Pancreas (tissue), 10 donors: ENCODE results near the gene IP6K1. TPM values are rescaled to one million over a fixed set of nuclear protein-coding genes. Genes with fewer than 3 reads are reported as not detected.

Source experiments
- ATAC-seq, 4 donors: fragments of 200-7000 bp; cut with Tn5 transposase; one replicate each; pipeline versions ENCODE4 v1.8.0 to v1.9.1; 2020; ENCODE audit warnings: mild to moderate bottlenecking in 4 of 4, moderate library complexity in 4 of 4
- DNase-seq, 6 donors: peaks; one replicate each; pipeline ENCODE4 v3.0.0-alpha.2; 2020
- FAIRE-seq: peaks from 2 replicates; lab custom pipeline; 2012; peaks lifted over from hg19 to GRCh38; lab: Jason Lieb, UNC
- H3K27ac ChIP-seq, 4 donors: fragments of 200-600 bp; sonication (generic); 1 replicate in 3 of 4; 2 replicates in 1 of 4; pipeline versions ENCODE4 v1.5.0 to v1.8.0; 2020
- H3K27me3 ChIP-seq, 4 donors: fragments of 200-600 bp; one replicate each; pipeline ENCODE4 v1.8.0; 2021
- H3K36me3 ChIP-seq, 3 donors: fragments of 200-600 bp; sonication (generic) in 1 of 3; one replicate each; pipeline versions ENCODE4 v1.5.0 to v1.8.0; 2020 to 2021
- H3K4me1 ChIP-seq, 3 donors: fragments of 200-600 bp; one replicate each; pipeline ENCODE4 v1.8.0; 2021
- H3K4me3 ChIP-seq, 4 donors: fragments of 200-600 bp; sonication (generic) in 2 of 4; one replicate each; pipeline versions ENCODE4 v1.5.0 to v1.8.0; 2020 to 2021
- H3K9me3 ChIP-seq, 4 donors: fragments of 200-600 bp; one replicate each; pipeline ENCODE4 v1.8.0; 2021
- WGBS, 2 donors: extraction: QIAGEN DNeasy Blood & Tissue Kit; methylation state at CpG; one replicate each; pipeline ENCODE4 v1.1.7; 2013; 5-methylcytosine and 5-hydroxymethylcytosine counted together
- intact Hi-C, 3 donors: fragments of 100-400 bp; cut with DNase I; formaldehyde crosslinking; loops; one replicate each; pipeline versions ENCODE4 v1.11.1 to v1.14.2; 2022
- polyA plus RNA-seq, 2 donors: library from polyadenylated mRNA; stranded (reverse); fragments of 200-250 nt; gene quantifications; one replicate each; pipeline ENCODE4 v1.2.3, GENCODE V29; 2013
- total RNA-seq, 6 donors: library from RNA; stranded (reverse); fragmentation: NEBNext Ultra II Directional in 4 of 6; extraction: Animal tissue kit (Norgen Biotek cat#: 25700) in 4 of 6; gene quantifications; one replicate each; pipeline versions ENCODE4 v1.2.1 to v1.2.4, GENCODE V29; 2021 to 2023
- TF ChIP-seq, protein P1 (sequence below), 4 donors: fragments of 200-600 bp; sonication (generic) in 3 of 4; IDR thresholded peaks; one replicate each; pipeline versions ENCODE4 v1.5.0 to v1.8.0; 2021; ENCODE audit warnings: antibody characterized with exemption in 4 of 4
- donor health status: healthy with polysubstance abuse.
- donor health status: DM: no; HTN: no; CAD: no; lungs with moderate emphysema.
- donor health status: DM: no; HTN: no; CAD: no.
- donor health status: control.
- donor health status: control.
- donor health status: Bipolar disorder and iron deficiency.
- donor health status: DM: yes; HTN: yes; CAD: no.
- donor health status: DM: no; HTN: no; CAD: no.
- donor health status: DM: no; HTN: no; CAD: no.
- donor health status: DM: yes; HTN: yes; CAD: no.

The IP6K1 gene
- total and polyA plus RNA-seq, 8 donors = 11.2 to 28.5 (median 15.2) TPM

DNA sequence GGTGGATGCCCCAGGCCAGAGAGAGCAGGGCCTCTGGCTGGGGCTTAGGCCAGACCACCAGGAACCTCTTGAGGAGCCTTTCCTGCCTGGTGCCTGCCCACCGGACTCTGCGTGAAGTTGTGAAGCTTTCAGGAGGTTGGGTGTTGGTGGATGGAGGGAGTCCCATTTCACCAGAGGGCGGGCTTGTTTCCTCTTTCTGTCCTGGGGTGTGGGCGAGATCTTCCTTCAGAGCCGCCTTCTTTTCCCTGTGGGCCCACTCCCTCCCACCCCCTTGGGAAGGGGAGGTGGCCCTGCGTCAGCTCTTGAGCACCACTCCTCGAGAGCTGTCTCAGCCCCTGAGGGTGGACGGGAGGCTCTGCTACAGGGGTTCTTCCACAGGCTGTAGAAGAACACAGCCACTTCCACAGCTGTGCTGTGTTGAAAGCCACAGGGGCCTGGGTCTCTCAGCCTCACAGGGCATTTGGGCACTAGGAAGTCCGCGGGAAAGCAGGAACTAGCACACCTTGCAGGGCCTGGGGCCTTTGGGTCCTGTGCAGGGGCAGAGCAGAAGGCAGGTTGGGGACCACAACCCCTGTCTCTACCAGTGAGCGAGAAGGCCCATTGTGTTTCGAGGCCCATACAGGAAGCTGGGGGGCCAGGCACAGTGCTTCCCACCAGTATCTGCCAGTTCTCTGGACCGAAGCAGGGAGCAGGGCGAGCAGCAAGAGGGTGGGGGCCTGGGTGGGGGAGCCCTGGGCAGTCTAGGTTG is 69.0 kb downstream of the IP6K1 start:
- WGBS, 2 donors = 97% methylated on average over 12 to 14 of the region's 14 CpGs
- ATAC-seq (no peak), DNase-seq (peak in 2 of 6 donors; percentile 39 to 73), FAIRE-seq (no peak)
- intact Hi-C loops = no loop called here
- Histone ChIP-seq H3K4me3 (no peak overlapping the region), H3K27ac (no peak overlapping the region), H3K36me3 (peaks cover 0 to 9% (median 5%) of the 10 kb centered on the region in 3 donors), H3K27me3 (no peaks in the 10 kb centered on the region), H3K9me3 (no peaks in the 10 kb centered on the region), H3K4me1 (peaks cover 0 to 7% (median 0%) of the 10 kb centered on the region in 3 donors)
- TF ChIP-seq, protein P1, sequence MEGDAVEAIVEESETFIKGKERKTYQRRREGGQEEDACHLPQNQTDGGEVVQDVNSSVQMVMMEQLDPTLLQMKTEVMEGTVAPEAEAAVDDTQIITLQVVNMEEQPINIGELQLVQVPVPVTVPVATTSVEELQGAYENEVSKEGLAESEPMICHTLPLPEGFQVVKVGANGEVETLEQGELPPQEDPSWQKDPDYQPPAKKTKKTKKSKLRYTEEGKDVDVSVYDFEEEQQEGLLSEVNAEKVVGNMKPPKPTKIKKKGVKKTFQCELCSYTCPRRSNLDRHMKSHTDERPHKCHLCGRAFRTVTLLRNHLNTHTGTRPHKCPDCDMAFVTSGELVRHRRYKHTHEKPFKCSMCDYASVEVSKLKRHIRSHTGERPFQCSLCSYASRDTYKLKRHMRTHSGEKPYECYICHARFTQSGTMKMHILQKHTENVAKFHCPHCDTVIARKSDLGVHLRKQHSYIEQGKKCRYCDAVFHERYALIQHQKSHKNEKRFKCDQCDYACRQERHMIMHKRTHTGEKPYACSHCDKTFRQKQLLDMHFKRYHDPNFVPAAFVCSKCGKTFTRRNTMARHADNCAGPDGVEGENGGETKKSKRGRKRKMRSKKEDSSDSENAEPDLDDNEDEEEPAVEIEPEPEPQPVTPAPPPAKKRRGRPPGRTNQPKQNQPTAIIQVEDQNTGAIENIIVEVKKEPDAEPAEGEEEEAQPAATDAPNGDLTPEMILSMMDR (IDR thresholded peaks at IDR 0.05) = no peak

DNA sequence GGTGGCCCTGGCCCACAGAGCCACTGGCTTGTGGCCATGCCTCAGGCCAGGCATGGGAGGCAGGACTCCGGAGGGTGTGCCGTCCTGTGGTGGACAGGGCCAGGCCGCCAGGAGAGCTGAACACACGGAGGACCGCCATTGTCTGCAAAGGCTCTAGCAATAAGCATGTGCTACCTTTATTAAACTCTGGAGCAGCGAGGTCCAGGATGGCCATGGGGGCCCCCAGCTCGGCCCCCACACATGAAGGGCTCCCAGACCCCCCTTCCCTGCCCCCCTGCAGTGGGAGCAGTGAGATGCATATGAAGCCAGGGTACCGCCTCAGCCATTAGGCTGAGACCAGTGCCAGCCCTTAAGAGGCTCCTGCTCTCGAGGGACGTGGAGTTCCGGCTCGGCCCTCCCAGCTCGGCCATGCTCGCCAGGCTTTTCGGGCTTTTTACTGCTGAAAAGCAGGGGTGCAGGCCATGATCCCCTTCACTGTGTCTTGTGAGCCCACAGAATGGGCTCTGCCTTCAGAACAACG is 69.6 kb downstream of the IP6K1 start:
- H3K4me1 ChIP-seq = peaks cover 0 to 4% (median 0%) of the 10 kb centered on the region in 3 donors
- FAIRE-seq = no peak
- H3K27ac ChIP-seq = no peak overlapping the region
- ATAC-seq = no peak
- H3K9me3 ChIP-seq = no peaks in the 10 kb centered on the region
- peak in 1 of 6 donors; percentile 72 for DNase-seq
- intact Hi-C loops = no loop called here
- no peak overlapping the region for H3K4me3 ChIP-seq
- no peaks in the 10 kb centered on the region for H3K27me3 ChIP-seq
- peaks cover 0 to 5% (median 2%) of the 10 kb centered on the region in 3 donors for H3K36me3 ChIP-seq
- whole genome bisulfite sequencing, 2 donors = 93 to 97% methylated on average over 16 of the region's 16 CpGs
- TF ChIP-seq, protein P1 (IDR thresholded peaks at IDR 0.05) = no peak

DNA sequence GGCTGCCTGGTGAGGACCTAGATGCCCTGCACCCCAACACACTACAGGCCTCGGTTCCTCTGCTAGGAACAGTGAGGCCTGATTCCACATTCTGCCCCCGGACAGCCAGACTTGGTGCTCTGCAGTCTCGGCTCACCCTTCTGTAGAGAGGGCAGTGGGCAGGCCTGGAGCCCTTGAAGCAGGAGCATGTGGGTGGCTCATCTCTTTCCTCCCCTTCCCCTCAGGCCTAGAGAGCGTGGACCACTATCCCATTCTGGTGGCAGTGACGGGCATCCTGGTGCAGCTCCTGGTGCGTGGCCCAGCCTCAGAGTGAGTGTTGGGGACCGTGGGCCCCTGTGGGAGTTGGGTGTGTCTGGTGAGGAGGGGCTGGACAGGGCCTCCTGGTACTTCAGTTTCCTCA is 70.2 kb downstream of the IP6K1 start:
- no peaks in the 10 kb centered on the region for H3K9me3 ChIP-seq
- no peak for FAIRE-seq
- H3K36me3 ChIP-seq = no peaks in the 10 kb centered on the region
- intact Hi-C loops = no loop called here
- no peak for ATAC-seq
- H3K4me3 ChIP-seq = no peak overlapping the region
- DNase-seq = peak in 1 of 6 donors; percentile 67
- H3K27me3 ChIP-seq = no peaks in the 10 kb centered on the region
- H3K4me1 ChIP-seq = peaks cover 0 to 4% (median 0%) of the 10 kb centered on the region in 3 donors
- 92 to 94% methylated on average over 7 of the region's 7 CpGs for WGBS, 2 donors
- H3K27ac ChIP-seq = no peak overlapping the region
- TF ChIP-seq, protein P1 (IDR thresholded peaks at IDR 0.05) = no peak

DNA sequence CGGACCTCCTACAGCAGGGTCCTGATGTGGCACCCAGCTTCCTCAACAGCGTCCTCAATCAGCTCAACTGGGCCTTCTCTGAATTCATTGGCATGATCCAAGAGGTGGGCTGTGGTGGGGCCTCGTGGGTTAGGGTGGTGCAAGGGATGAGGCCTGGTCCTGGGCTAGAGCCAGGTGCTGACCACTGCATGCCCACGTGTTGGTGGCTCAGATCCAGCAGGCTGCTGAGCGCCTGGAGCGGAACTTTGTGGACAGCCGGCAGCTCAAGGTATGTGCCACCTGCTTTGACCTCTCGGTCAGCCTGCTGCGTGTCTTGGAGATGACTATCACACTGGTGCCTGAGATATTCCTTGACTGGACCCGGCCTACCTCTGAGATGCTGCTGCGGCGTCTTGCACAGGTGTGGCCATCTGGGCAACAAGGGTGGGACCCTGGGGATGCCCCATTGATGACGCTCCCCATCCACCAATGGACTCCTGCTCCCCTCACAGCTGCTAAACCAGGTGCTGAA is 70.7 kb downstream of the IP6K1 start:
- H3K4me3 ChIP-seq = no peak overlapping the region
- no peaks in the 10 kb centered on the region for H3K9me3 ChIP-seq
- TF ChIP-seq, protein P1 (IDR thresholded peaks at IDR 0.05) = no peak
- intact Hi-C loops = no loop called here
- no peaks in the 10 kb centered on the region for H3K36me3 ChIP-seq
- no peak for ATAC-seq
- H3K4me1 ChIP-seq = peaks cover 0 to 4% (median 0%) of the 10 kb centered on the region in 3 donors
- no peak for FAIRE-seq
- peak in 2 of 6 donors; percentile 15 to 61 for DNase-seq
- no peaks in the 10 kb centered on the region for H3K27me3 ChIP-seq
- no peak overlapping the region for H3K27ac ChIP-seq
- WGBS, 2 donors = 85 to 87% methylated on average over 13 of the region's 13 CpGs
